WTC11 (cell line): ENCODE data around the gene CFAP77.

Experiments
- TF ChIP-seq, protein P1 (sequence below): fragments of 200-600 bp; IDR thresholded peaks from 2 replicates; pipeline ENCODE4 v1.8.0; 2022; ENCODE audit warnings: antibody characterized with exemption
- TF ChIP-seq, protein P2 (sequence below): sonication (generic); formaldehyde crosslinking; IDR thresholded peaks from 2 replicates; pipeline ENCODE4 v1.8.1; 2023; ENCODE audit warnings: mild to moderate bottlenecking, missing genetic modification reagents, moderate library complexity

DNA sequence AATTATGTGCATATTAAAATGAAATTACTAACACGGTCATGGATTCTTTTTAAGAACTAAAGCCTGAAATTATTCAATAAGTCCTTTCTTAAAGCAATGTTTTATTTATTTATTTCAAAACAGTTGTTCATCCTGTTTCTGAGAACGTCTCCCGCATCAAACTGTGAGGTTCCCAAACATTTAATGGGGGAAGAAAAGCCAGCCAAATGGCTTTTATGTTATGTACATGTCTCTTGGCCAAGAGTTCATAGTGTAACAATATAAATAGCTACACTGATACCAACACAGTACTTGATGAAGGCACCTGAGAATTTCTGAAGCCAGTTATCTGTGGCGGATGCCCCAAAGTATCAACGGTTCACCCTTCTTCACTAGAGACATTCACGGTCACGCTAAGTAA lies 19.0 kb upstream of the CFAP77 start:
- TF ChIP-seq, protein P1, sequence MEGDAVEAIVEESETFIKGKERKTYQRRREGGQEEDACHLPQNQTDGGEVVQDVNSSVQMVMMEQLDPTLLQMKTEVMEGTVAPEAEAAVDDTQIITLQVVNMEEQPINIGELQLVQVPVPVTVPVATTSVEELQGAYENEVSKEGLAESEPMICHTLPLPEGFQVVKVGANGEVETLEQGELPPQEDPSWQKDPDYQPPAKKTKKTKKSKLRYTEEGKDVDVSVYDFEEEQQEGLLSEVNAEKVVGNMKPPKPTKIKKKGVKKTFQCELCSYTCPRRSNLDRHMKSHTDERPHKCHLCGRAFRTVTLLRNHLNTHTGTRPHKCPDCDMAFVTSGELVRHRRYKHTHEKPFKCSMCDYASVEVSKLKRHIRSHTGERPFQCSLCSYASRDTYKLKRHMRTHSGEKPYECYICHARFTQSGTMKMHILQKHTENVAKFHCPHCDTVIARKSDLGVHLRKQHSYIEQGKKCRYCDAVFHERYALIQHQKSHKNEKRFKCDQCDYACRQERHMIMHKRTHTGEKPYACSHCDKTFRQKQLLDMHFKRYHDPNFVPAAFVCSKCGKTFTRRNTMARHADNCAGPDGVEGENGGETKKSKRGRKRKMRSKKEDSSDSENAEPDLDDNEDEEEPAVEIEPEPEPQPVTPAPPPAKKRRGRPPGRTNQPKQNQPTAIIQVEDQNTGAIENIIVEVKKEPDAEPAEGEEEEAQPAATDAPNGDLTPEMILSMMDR, result no peak
- TF ChIP-seq, protein P2, sequence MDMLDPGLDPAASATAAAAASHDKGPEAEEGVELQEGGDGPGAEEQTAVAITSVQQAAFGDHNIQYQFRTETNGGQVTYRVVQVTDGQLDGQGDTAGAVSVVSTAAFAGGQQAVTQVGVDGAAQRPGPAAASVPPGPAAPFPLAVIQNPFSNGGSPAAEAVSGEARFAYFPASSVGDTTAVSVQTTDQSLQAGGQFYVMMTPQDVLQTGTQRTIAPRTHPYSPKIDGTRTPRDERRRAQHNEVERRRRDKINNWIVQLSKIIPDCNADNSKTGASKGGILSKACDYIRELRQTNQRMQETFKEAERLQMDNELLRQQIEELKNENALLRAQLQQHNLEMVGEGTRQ, result no peak
